ENCODE results near the gene PAX2. TPM values are rescaled to one million over a fixed set of nuclear protein-coding genes. Genes with fewer than 3 reads are reported as not detected.

Gene PAX2
- total RNA-seq, 1 experiment from 2014 or later, result 0.09 TPM

GRCh38 chr10:100825325-100825875 lies 80.0 kb downstream of the PAX2 start:
- Mint-ChIP-seq H3K27ac (no peak overlapping the region), H3K36me3 (no peaks in the 10 kb centered on the region), H3K4me3 (peak overlapping the region; percentile 43), H3K4me1 (peaks cover 30% of the 10 kb centered on the region), H3K27me3 (ENCODE audit: low read depth) (no peaks in the 10 kb centered on the region; the same call in 1 of the 2 replicates), H3K9me3 (no peaks in the 10 kb centered on the region)
- ChIA-PET CTCF (interaction anchor here (0.7 to 2.6 kb wide), 16 partner anchors 8 to 306 kb away, joined by 3 to 22 read pairs (median 4); partner anchors contain the start of gene PAX2), POLR2A (interaction anchor here (0.8 kb wide), 1 partner anchor 210 kb away, joined by 7 read pairs; no protein-coding TSS in a partner anchor)
- DNase-seq (ENCODE audit: low spot score), result no peak
- TF ChIP-seq, protein P1, sequence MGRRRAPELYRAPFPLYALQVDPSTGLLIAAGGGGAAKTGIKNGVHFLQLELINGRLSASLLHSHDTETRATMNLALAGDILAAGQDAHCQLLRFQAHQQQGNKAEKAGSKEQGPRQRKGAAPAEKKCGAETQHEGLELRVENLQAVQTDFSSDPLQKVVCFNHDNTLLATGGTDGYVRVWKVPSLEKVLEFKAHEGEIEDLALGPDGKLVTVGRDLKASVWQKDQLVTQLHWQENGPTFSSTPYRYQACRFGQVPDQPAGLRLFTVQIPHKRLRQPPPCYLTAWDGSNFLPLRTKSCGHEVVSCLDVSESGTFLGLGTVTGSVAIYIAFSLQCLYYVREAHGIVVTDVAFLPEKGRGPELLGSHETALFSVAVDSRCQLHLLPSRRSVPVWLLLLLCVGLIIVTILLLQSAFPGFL (CRISPR knock-in tag; IDR thresholded peaks at IDR 0.05; ENCODE audit: borderline replicate concordance), result no peak
- TF ChIP-seq, protein P2, sequence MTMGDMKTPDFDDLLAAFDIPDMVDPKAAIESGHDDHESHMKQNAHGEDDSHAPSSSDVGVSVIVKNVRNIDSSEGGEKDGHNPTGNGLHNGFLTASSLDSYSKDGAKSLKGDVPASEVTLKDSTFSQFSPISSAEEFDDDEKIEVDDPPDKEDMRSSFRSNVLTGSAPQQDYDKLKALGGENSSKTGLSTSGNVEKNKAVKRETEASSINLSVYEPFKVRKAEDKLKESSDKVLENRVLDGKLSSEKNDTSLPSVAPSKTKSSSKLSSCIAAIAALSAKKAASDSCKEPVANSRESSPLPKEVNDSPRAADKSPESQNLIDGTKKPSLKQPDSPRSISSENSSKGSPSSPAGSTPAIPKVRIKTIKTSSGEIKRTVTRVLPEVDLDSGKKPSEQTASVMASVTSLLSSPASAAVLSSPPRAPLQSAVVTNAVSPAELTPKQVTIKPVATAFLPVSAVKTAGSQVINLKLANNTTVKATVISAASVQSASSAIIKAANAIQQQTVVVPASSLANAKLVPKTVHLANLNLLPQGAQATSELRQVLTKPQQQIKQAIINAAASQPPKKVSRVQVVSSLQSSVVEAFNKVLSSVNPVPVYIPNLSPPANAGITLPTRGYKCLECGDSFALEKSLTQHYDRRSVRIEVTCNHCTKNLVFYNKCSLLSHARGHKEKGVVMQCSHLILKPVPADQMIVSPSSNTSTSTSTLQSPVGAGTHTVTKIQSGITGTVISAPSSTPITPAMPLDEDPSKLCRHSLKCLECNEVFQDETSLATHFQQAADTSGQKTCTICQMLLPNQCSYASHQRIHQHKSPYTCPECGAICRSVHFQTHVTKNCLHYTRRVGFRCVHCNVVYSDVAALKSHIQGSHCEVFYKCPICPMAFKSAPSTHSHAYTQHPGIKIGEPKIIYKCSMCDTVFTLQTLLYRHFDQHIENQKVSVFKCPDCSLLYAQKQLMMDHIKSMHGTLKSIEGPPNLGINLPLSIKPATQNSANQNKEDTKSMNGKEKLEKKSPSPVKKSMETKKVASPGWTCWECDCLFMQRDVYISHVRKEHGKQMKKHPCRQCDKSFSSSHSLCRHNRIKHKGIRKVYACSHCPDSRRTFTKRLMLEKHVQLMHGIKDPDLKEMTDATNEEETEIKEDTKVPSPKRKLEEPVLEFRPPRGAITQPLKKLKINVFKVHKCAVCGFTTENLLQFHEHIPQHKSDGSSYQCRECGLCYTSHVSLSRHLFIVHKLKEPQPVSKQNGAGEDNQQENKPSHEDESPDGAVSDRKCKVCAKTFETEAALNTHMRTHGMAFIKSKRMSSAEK (CRISPR knock-in tag; IDR thresholded peaks at IDR 0.05; ENCODE audit: borderline replicate concordance), result no peak
- TF ChIP-seq SMAD4 (CRISPR knock-in tag; IDR thresholded peaks at IDR 0.05) (no peak), ZNF671 (CRISPR knock-in tag; IDR thresholded peaks at IDR 0.05) (no peak), NFE2L1 (CRISPR knock-in tag; IDR thresholded peaks at IDR 0.05) (no peak), FOXJ3 (CRISPR knock-in tag; IDR thresholded peaks at IDR 0.05; ENCODE audit: borderline replicate concordance) (no peak), SOX15 (CRISPR knock-in tag; IDR thresholded peaks at IDR 0.05) (no peak), SP1 (CRISPR knock-in tag; conservative IDR thresholded peaks at IDR 0.05) (no peak), ZNF121 (CRISPR knock-in tag; IDR thresholded peaks at IDR 0.05) (no peak), ZNF138 (CRISPR knock-in tag; conservative IDR thresholded peaks at IDR 0.05) (no peak), KAT7 (CRISPR knock-in tag; IDR thresholded peaks at IDR 0.05; ENCODE audit: borderline replicate concordance) (no peak), CBFB (CRISPR knock-in tag; IDR thresholded peaks at IDR 0.05; ENCODE audit: low read depth) (no peak), ZNF425 (CRISPR knock-in tag; conservative IDR thresholded peaks at IDR 0.05) (no peak), EMX1 (CRISPR knock-in tag; IDR thresholded peaks at IDR 0.05) (no peak), FOXK1 (CRISPR knock-in tag; IDR thresholded peaks at IDR 0.05) (no peak), IRF1 (CRISPR knock-in tag; IDR thresholded peaks at IDR 0.05) (no peak), STAT6 (CRISPR knock-in tag; conservative IDR thresholded peaks at IDR 0.05; ENCODE audit: low read depth) (no peak)
- TF ChIP-seq, protein P3, sequence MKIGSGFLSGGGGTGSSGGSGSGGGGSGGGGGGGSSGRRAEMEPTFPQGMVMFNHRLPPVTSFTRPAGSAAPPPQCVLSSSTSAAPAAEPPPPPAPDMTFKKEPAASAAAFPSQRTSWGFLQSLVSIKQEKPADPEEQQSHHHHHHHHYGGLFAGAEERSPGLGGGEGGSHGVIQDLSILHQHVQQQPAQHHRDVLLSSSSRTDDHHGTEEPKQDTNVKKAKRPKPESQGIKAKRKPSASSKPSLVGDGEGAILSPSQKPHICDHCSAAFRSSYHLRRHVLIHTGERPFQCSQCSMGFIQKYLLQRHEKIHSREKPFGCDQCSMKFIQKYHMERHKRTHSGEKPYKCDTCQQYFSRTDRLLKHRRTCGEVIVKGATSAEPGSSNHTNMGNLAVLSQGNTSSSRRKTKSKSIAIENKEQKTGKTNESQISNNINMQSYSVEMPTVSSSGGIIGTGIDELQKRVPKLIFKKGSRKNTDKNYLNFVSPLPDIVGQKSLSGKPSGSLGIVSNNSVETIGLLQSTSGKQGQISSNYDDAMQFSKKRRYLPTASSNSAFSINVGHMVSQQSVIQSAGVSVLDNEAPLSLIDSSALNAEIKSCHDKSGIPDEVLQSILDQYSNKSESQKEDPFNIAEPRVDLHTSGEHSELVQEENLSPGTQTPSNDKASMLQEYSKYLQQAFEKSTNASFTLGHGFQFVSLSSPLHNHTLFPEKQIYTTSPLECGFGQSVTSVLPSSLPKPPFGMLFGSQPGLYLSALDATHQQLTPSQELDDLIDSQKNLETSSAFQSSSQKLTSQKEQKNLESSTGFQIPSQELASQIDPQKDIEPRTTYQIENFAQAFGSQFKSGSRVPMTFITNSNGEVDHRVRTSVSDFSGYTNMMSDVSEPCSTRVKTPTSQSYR (CRISPR knock-in tag; IDR thresholded peaks at IDR 0.05), result no peak
- TF ChIP-seq, protein P4, sequence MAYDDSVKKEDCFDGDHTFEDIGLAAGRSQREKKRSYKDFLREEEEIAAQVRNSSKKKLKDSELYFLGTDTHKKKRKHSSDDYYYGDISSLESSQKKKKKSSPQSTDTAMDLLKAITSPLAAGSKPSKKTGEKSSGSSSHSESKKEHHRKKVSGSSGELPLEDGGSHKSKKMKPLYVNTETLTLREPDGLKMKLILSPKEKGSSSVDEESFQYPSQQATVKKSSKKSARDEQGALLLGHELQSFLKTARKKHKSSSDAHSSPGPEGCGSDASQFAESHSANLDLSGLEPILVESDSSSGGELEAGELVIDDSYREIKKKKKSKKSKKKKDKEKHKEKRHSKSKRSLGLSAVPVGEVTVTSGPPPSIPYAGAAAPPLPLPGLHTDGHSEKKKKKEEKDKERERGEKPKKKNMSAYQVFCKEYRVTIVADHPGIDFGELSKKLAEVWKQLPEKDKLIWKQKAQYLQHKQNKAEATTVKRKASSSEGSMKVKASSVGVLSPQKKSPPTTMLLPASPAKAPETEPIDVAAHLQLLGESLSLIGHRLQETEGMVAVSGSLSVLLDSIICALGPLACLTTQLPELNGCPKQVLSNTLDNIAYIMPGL (CRISPR knock-in tag; IDR thresholded peaks at IDR 0.05), result no peak
- ATAC-seq, result no peak

Measured in WTC11 (cell line).